Measurements from ENCODE around the gene MPL.

The MPL gene

DNA sequence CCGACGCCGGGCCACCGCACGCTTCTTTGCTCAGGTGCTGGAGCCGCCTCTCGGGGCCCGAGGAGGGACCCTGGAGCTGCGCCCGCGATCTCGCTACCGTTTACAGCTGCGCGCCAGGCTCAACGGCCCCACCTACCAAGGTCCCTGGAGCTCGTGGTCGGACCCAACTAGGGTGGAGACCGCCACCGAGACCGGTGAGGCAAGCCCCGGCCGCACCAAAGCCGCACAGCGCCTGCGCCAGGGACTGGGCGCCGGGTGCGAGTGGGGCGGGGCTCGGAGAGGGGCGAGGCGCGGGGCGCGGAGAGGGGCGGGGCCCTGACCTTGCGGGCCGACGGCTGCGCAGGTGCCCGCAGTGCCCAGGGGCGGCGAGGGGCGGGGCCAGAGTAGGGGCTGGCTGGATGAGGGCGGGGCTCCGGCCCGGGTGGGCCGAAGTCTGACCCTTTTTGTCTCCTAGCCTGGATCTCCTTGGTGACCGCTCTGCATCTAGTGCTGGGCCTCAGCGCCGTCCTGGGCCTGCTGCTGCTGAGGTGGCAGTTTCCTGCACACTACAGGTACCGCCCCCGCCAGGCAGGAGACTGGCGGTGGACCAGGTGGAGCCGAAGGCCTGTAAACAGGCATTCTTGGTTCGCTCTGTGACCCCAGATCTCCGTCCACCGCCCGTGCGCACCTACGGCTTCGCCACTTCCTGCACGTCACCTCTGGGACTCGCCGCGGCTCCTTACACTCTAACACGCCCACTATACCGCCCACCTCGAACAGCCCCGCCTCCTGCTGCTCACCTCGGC lies 11.4 kb downstream of the MPL start:
- H3K4me3 ChIP-seq (ENCODE audit: low read depth, low read length): peak overlapping the region; percentile 87
- H3K27me3 ChIP-seq (ENCODE audit: control insufficient read depth, insufficient read depth, low read length): peaks cover 4% of the 10 kb centered on the region; the same call in 1 of the 2 replicates
- H3K9ac ChIP-seq (ENCODE audit: low read length): peak overlapping the region; percentile 89
- no peaks in the 10 kb centered on the region for H3K9me3 ChIP-seq (ENCODE audit: control insufficient read depth, insufficient read depth, low read depth, low read length)
- H3K4me1 ChIP-seq (ENCODE audit: control insufficient read depth, insufficient read depth, low read length): peaks cover 24% of the 10 kb centered on the region
- H3K36me3 ChIP-seq (ENCODE audit: control insufficient read depth, insufficient read depth, low read length): no peaks in the 10 kb centered on the region
- H3K27ac ChIP-seq (ENCODE audit: low read depth, low read length): peak overlapping the region; percentile 89

DNA sequence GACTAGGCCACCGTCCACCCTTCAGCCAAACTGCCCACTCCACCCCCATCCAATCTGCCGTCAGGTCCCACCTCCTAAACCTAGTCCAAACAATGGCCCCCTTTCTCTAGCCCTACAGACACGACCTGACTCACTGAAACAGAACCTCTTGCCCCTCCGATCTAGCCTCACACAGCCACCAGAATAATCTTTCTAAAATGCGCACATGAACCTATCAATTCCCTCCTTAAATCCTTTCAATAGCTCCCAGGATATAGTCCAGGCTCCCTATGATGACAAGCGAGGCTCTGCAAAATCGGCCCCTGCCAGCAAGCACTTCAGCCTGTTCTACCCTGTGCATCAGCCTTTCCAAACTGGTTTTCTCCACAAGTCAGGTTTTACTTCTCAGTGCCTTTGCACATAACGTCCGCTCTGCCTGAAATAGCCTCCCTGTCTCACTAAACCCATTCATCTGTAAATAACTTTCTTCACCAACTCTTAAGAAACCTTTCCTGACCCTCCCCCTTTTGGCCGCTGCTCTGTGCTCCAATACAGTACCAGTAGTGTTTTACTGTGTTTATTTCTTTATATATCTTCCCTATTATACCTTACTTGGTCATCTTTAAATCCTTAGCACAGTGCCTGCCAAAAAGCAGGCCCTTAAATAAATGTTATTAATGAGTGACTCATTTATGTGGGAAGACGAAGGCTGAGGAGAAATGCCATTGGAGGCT lies 12.1 kb downstream of the MPL start:
- peak overlapping the region; percentile 87 for H3K4me3 ChIP-seq (ENCODE audit: low read depth, low read length)
- H3K9ac ChIP-seq (ENCODE audit: low read length): peak overlapping the region; percentile 89
- peaks cover 4% of the 10 kb centered on the region; the same call in 1 of the 2 replicates for H3K27me3 ChIP-seq (ENCODE audit: control insufficient read depth, insufficient read depth, low read length)
- peak overlapping the region; percentile 89; the same call in 1 of the 2 replicates for H3K27ac ChIP-seq (ENCODE audit: low read depth, low read length)
- H3K4me1 ChIP-seq (ENCODE audit: control insufficient read depth, insufficient read depth, low read length): peaks cover 22% of the 10 kb centered on the region
- no peaks in the 10 kb centered on the region for H3K36me3 ChIP-seq (ENCODE audit: control insufficient read depth, insufficient read depth, low read length)
- no peaks in the 10 kb centered on the region for H3K9me3 ChIP-seq (ENCODE audit: control insufficient read depth, insufficient read depth, low read depth, low read length)

DNA sequence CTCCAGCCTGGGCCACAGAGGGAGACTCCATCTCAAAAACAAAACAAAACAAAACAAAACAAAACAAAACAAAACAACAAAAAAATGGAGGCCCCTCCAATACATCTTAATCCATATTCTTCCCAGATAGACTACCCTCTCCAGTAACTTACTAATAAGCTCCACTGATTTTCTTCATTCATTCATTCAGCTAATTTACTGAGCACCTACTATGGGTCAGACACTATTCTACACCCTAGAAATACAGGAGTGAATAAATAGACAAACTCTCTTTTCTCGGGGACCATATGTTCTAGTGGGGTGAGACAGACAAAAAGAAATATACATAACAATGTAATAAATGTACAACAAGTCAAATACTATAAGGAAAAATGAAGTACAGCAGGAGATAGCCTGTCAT lies 13.4 kb downstream of the MPL start:
- no peak overlapping the region for H3K27ac ChIP-seq (ENCODE audit: low read depth, low read length)
- H3K4me1 ChIP-seq (ENCODE audit: control insufficient read depth, insufficient read depth, low read length): peaks cover 22% of the 10 kb centered on the region
- peaks cover 4% of the 10 kb centered on the region; the same call in 1 of the 2 replicates for H3K27me3 ChIP-seq (ENCODE audit: control insufficient read depth, insufficient read depth, low read length)
- no peaks in the 10 kb centered on the region for H3K36me3 ChIP-seq (ENCODE audit: control insufficient read depth, insufficient read depth, low read length)
- no peaks in the 10 kb centered on the region for H3K9me3 ChIP-seq (ENCODE audit: control insufficient read depth, insufficient read depth, low read depth, low read length)
- H3K9ac ChIP-seq (ENCODE audit: low read length): no peak overlapping the region
- no peak overlapping the region for H3K4me3 ChIP-seq (ENCODE audit: low read depth, low read length)

DNA sequence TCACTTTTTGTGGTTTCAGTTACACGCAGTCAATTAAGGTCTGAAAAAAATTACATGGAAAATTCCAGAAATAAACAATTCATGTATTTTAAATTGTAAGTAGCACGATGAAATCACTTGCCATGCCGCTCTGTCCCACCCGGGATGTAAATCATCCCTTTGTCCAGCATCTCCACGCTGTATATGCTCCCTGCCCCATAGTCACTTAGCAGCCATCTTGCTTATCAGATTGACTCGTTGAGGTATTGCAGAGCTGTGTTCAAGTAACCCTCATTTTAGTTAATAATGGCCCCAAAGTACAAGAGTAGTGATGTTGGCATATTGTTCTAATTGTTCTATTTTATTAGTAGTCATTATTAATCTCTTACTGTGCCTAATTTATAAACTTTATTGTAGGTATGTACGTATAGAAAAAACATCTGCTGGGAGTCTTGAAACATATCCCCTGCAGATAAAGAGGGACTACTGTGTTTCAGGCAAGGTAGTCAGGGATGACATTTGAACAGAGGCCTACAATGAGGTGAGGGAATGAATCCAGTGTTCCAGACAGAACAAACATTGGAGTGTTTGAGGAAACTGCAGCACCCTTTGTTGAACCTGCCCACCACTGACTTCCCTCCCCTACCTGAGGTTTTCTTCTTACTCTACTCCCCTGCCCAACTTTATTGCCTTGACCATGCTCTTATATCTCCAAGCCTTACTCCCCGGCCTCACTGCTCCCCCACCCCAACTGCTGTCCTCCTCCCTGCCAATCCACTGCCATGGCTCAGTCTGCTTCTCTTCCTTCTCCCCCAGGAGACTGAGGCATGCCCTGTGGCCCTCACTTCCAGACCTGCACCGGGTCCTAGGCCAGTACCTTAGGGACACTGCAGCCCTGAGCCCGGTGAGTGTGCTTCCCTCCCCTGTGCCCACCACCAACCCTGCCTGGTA lies 14.1 kb downstream of the MPL start:
- peaks cover 17% of the 10 kb centered on the region for H3K4me1 ChIP-seq (ENCODE audit: control insufficient read depth, insufficient read depth, low read length)
- H3K9ac ChIP-seq (ENCODE audit: low read length): no peak overlapping the region
- no peak overlapping the region for H3K27ac ChIP-seq (ENCODE audit: low read depth, low read length)
- peaks cover 4% of the 10 kb centered on the region; the same call in 1 of the 2 replicates for H3K27me3 ChIP-seq (ENCODE audit: control insufficient read depth, insufficient read depth, low read length)
- no peak overlapping the region for H3K4me3 ChIP-seq (ENCODE audit: low read depth, low read length)
- no peaks in the 10 kb centered on the region for H3K9me3 ChIP-seq (ENCODE audit: control insufficient read depth, insufficient read depth, low read depth, low read length)
- H3K36me3 ChIP-seq (ENCODE audit: control insufficient read depth, insufficient read depth, low read length): no peaks in the 10 kb centered on the region

DNA sequence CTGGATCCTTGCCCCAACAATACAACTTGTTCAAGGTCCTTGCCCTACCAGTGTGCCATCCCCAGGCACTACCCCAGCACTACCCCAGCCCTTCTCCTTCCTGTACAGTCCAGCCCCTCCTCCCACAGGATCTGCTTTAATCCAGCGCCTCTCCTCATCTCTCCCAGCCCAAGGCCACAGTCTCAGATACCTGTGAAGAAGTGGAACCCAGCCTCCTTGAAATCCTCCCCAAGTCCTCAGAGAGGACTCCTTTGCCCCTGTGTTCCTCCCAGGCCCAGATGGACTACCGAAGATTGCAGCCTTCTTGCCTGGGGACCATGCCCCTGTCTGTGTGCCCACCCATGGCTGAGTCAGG lies 14.7 kb downstream of the MPL start:
- no peak overlapping the region for H3K27ac ChIP-seq (ENCODE audit: low read depth, low read length)
- no peaks in the 10 kb centered on the region for H3K9me3 ChIP-seq (ENCODE audit: control insufficient read depth, insufficient read depth, low read depth, low read length)
- H3K36me3 ChIP-seq (ENCODE audit: control insufficient read depth, insufficient read depth, low read length): no peaks in the 10 kb centered on the region
- peaks cover 4% of the 10 kb centered on the region; the same call in 1 of the 2 replicates for H3K27me3 ChIP-seq (ENCODE audit: control insufficient read depth, insufficient read depth, low read length)
- H3K4me3 ChIP-seq (ENCODE audit: low read depth, low read length): no peak overlapping the region
- H3K4me1 ChIP-seq (ENCODE audit: control insufficient read depth, insufficient read depth, low read length): peaks cover 17% of the 10 kb centered on the region
- H3K9ac ChIP-seq (ENCODE audit: low read length): no peak overlapping the region

DNA sequence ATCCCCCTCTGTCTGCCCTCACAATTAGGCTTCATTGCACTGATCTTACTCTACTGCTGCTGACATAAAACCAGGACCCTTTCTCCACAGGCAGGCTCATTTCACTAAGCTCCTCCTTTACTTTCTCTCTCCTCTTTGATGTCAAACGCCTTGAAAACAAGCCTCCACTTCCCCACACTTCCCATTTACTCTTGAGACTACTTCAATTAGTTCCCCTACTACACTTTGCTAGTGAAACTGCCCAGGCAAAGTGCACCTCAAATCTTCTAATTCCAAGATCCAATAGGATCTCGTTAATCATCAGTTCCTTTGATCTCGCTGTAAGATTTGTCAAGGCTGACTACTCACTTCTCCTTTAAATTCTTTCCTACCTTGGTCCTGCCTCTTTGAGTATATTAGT lies 15.3 kb downstream of the MPL start:
- Histone ChIP-seq H3K27me3 (ENCODE audit: control insufficient read depth, insufficient read depth, low read length) (peaks cover 2% of the 10 kb centered on the region; the same call in 1 of the 2 replicates), H3K36me3 (ENCODE audit: control insufficient read depth, insufficient read depth, low read length) (no peaks in the 10 kb centered on the region), H3K9me3 (ENCODE audit: control insufficient read depth, insufficient read depth, low read depth, low read length) (no peaks in the 10 kb centered on the region), H3K4me3 (ENCODE audit: low read depth, low read length) (no peak overlapping the region), H3K27ac (ENCODE audit: low read depth, low read length) (no peak overlapping the region), H3K4me1 (ENCODE audit: control insufficient read depth, insufficient read depth, low read length) (peaks cover 16% of the 10 kb centered on the region), H3K9ac (ENCODE audit: low read length) (no peak overlapping the region)

DNA sequence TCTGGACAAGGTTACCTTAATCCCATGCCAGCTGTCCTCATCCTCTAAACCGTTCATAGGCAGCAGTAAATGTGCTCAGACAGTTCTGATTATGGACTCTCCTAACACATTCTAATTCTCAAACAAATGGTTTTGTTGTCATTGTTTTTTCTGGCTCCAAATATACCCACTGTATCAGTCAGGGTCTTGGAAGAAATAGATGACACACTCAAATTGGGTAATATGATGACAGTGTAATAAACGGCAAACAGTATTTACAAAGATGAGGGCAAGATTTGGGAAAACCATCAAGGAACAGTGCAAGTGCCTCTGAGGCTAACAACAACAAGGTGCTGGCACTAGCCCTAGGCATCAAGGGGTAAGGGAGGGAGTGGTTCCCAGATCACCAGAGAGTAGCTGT lies 16.9 kb downstream of the MPL start:
- Histone ChIP-seq H3K9ac (ENCODE audit: low read length) (no peak overlapping the region), H3K9me3 (ENCODE audit: control insufficient read depth, insufficient read depth, low read depth, low read length) (no peaks in the 10 kb centered on the region), H3K36me3 (ENCODE audit: control insufficient read depth, insufficient read depth, low read length) (peaks cover 3% of the 10 kb centered on the region; the same call in 1 of the 2 replicates), H3K4me3 (ENCODE audit: low read depth, low read length) (no peak overlapping the region), H3K27me3 (ENCODE audit: control insufficient read depth, insufficient read depth, low read length) (no peaks in the 10 kb centered on the region), H3K27ac (ENCODE audit: low read depth, low read length) (no peak overlapping the region), H3K4me1 (ENCODE audit: control insufficient read depth, insufficient read depth, low read length) (peaks cover 10% of the 10 kb centered on the region)

DNA sequence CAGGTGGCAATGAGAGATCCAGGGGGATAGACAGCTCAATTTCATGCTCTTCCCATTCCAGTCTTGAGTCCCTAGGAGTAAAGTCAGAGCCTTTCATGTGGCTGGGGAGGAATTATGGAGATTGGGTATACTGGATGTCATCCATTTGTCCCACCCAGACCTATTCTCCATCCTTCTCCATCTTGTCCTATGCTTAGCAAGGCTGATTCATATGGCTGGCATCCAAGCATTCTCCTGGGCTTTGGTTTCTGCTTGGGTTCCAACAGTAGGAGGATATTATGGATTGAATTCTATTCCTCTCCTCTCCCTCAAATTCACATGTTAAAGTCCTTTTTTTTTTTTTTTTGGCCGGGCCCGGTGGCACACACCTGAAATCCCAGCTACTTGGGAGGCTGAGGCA lies 17.3 kb downstream of the MPL start:
- Histone ChIP-seq H3K36me3 (ENCODE audit: control insufficient read depth, insufficient read depth, low read length) (peaks cover 7% of the 10 kb centered on the region), H3K4me1 (ENCODE audit: control insufficient read depth, insufficient read depth, low read length) (peaks cover 7% of the 10 kb centered on the region), H3K27me3 (ENCODE audit: control insufficient read depth, insufficient read depth, low read length) (no peaks in the 10 kb centered on the region)

DNA sequence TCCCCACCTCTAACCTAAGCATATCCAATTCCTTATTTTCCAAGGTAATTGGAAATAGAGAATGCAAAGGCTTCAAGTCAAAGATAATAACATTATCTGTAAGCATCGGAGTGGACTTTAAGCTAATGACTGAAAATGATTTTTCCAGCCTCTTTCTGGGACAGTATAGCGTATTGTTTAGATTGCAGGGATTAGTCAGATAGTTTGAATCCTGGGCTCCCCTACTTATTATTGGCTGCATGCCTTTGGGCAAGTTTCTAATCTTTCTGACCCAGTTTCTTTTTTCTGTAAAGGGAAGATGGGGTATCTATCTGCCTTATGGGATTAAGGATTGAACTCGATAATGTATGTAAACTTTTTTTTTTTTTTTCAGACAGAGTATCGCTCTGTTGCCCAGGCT lies 19.6 kb downstream of the MPL start:
- H3K4me1 ChIP-seq (ENCODE audit: control insufficient read depth, insufficient read depth, low read length): peaks cover 13% of the 10 kb centered on the region
- no peak overlapping the region for H3K9ac ChIP-seq (ENCODE audit: low read length)
- H3K9me3 ChIP-seq (ENCODE audit: control insufficient read depth, insufficient read depth, low read depth, low read length): no peaks in the 10 kb centered on the region
- peaks cover 30% of the 10 kb centered on the region for H3K36me3 ChIP-seq (ENCODE audit: control insufficient read depth, insufficient read depth, low read length)
- H3K27me3 ChIP-seq (ENCODE audit: control insufficient read depth, insufficient read depth, low read length): no peaks in the 10 kb centered on the region
- H3K27ac ChIP-seq (ENCODE audit: low read depth, low read length): no peak overlapping the region
- no peak overlapping the region for H3K4me3 ChIP-seq (ENCODE audit: low read depth, low read length)

More for the DNA sequence above, 17.3 kb downstream of the MPL start:
- Histone ChIP-seq H3K4me3 (ENCODE audit: low read depth, low read length) (no peak overlapping the region), H3K9me3 (ENCODE audit: control insufficient read depth, insufficient read depth, low read depth, low read length) (no peaks in the 10 kb centered on the region), H3K9ac (ENCODE audit: low read length) (no peak overlapping the region), H3K27ac (ENCODE audit: low read depth, low read length) (no peak overlapping the region)

DNA sequence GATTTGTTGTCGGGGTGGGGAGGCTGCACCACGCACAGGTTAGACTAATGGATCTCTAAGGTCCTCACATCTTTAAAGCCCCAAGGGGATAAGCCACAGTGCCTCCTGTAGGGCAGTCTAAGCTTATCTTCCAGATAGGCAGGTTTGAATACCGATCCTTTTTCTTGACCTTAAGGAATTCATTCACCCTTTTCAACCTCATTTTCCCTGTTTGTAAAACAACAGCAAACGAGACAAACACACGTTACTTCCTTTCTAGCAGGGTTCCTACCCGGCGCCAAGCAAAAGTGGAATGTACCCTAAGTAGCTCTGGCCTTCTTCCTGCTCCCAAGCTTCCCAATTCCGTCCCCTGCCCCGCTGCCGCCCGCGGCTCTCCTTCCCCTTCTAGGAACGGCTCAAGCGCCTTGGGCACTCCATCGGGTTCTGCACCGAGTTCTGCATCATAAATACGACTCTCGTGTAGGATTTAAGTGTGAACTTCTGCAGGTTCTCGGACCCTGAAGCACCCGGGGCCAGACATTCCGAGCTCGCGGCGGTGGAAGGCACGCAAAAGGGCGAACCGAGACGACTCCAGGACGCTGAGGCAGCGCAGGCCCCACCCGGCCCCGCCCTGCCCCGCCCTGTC lies 20.6 kb downstream of the MPL start:
- H3K9me3 ChIP-seq (ENCODE audit: control insufficient read depth, insufficient read depth, low read depth, low read length): no peaks in the 10 kb centered on the region

More for the DNA sequence above, 20.6 kb downstream of the MPL start:
- H3K36me3 ChIP-seq (ENCODE audit: control insufficient read depth, insufficient read depth, low read length): peaks cover 40% of the 10 kb centered on the region
- H3K9ac ChIP-seq (ENCODE audit: low read length): peak overlapping the region; percentile 94
- peaks cover 13% of the 10 kb centered on the region for H3K4me1 ChIP-seq (ENCODE audit: control insufficient read depth, insufficient read depth, low read length)
- peak overlapping the region; percentile 69 for H3K27ac ChIP-seq (ENCODE audit: low read depth, low read length)
- peak overlapping the region; percentile 74 for H3K4me3 ChIP-seq (ENCODE audit: low read depth, low read length)
- no peaks in the 10 kb centered on the region for H3K27me3 ChIP-seq (ENCODE audit: control insufficient read depth, insufficient read depth, low read length)

All from HUES6 (cell line).